HG02759 (cell line): ENCODE results near the gene EFCAB8.

Experiments
- ATAC-seq: cut with Tn5 transposase; IDR thresholded peaks from one replicate; pipeline ENCODE4 v1.9.1; 2021; ENCODE audit warnings: mild to moderate bottlenecking, moderate library complexity; ENCODE audit not compliant: unreplicated experiment

The EFCAB8 gene

GRCh38 chr20:33005908-33006775 lies 147.4 kb downstream of the EFCAB8 start:
- ATAC-seq: no peak

- ATAC-seq: no peak
These were observed 148.2 kb downstream of the EFCAB8 start for GRCh38 chr20:33006776-33007375.

GRCh38 chr20:33007376-33008335 lies 148.9 kb downstream of the EFCAB8 start, which contains the start of gene BPIFB2:
Gene BPIFB2 (plus strand): TSS chr20:33007704. CDS start chr20:33008575, 871 bp downstream.
- no peak for ATAC-seq

GRCh38 chr20:33008336-33009213 lies 149.9 kb downstream of the EFCAB8 start:
- ATAC-seq: no peak

GRCh38 chr20:33009214-33010132 lies 150.8 kb downstream of the EFCAB8 start:
- ATAC-seq: no peak

GRCh38 chr20:33010133-33010504 lies 151.4 kb downstream of the EFCAB8 start:
- no peak for ATAC-seq

GRCh38 chr20:33010674-33011449 lies 152.1 kb downstream of the EFCAB8 start:
- ATAC-seq: no peak
